GM10266 (cell line): ENCODE measurements around the gene SMC3.

Source experiments
- DNase-seq: peaks from one replicate; pipeline ENCODE4 v3.0.0; 2012; ENCODE audit errors: extremely low spot score
- CTCF ChIP-seq: IDR thresholded peaks from 2 replicates; pipeline ENCODE4 v1.5.1; 2012; ENCODE audit warnings: mild to moderate bottlenecking, low read depth; ENCODE audit not compliant: control insufficient read depth, insufficient read depth; ENCODE audit errors: missing control alignments

The SMC3 gene

GRCh38 chr10:110625951-110626855, 58.7 kb downstream of the SMC3 start:
- DNase-seq: no peak

GRCh38 chr10:110628161-110628560, 60.7 kb downstream of the SMC3 start:
- no peak for TF ChIP-seq CTCF
- no peak for DNase-seq

More at GRCh38 chr10:110625951-110626855, 58.7 kb downstream of the SMC3 start:
- no peak for TF ChIP-seq CTCF

- no peak for DNase-seq
- TF ChIP-seq CTCF: no peak
Observed at GRCh38 chr10:110629680-110630191, 62.2 kb downstream of the SMC3 start.

- no peak for TF ChIP-seq CTCF
- no peak for DNase-seq
Observed at GRCh38 chr10:110631934-110632333, 64.4 kb downstream of the SMC3 start.

GRCh38 chr10:110632591-110633215, 65.2 kb downstream of the SMC3 start:
- TF ChIP-seq CTCF: no peak
- DNase-seq: no peak

GRCh38 chr10:110634527-110635209, 67.2 kb downstream of the SMC3 start:
- TF ChIP-seq CTCF: no peak
- DNase-seq: no peak
